Hematopoietic multipotent progenitor cell treated with erythropoietin and hydrocortisone succinate and interleukin-3 and kit ligand, for 17 days (in vitro differentiated cells): ENCODE results near the gene SLX4IP.

Source experiments
- DNase-seq: peaks from one replicate; pipeline ENCODE4 v3.0.0-alpha.2; 2015; ENCODE audit warnings: low spot score

SLX4IP gene

DNA sequence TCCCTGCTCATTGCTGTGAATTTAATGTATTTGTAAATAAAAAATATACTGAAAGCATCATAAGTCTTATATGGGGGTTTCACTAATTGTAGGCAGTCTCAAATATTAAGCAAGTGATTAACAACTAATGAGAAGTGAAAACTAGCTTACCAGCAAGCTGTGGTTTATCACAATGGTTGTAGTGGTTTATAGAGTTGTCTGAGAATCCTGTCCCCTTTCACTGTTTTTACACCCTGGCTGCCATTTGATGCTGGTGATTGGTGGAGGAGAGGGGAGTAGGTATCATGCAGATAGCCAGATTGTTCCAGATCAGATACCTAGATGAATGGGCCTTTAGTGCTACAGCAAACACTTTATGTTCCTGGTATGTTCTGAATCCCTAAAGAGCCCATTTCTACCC, 7.1 kb upstream of the SLX4IP start:
- DNase-seq = no peak

DNA sequence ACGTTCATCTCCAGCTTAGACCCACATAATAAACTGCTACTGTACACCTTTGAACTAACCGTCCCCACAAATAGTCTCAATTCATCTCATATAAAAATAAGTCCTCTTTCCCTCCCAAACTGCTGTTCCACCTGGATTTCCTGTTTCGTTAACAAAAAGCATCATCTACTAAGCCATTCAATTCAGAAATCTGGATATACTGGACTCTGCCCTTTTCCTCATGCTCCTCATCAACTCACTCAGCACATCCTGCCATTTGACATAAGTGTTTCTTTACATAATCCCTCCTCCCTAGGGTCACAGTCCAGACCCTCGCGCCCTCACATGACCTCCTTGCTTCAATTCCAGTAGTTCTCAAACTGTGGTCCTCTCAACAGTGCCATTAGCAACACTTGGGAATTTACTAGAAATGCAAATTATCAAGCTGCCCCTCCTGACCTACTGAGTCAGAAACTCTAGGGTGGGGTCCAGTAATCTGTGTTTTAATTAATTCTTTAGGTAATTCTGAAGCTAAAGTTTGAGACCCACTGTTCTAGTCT, 5.6 kb upstream of the SLX4IP start:
- DNase-seq = no peak

- no peak for DNase-seq
Measured at GRCh38 chr20:10430000-10430466, 5.1 kb upstream of the SLX4IP start.

DNA sequence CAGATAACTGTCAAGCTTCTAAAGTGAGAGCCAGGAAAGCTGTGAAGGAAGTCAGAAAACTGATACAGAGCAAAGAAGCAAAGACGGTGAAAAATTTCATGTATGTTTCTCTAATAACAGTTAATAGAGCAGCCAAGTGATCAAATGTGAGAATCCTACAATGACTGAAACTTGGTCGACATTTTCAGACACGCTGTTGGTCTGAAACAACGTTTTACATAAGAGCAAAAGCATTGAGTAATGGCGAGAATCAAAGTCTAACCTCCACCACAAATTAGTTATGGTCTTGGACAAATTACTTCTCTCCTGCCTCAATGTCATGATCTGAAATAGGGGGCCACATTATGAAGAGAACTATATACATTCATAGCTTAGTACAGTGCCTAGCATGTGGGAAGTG, 4.4 kb upstream of the SLX4IP start:
- DNase-seq = no peak

- no peak for DNase-seq
Measured at GRCh38 chr20:10432079-10432478, 3.0 kb upstream of the SLX4IP start.

- no peak for DNase-seq
Measured at GRCh38 chr20:10433014-10433622, 2.0 kb upstream of the SLX4IP start.

DNA sequence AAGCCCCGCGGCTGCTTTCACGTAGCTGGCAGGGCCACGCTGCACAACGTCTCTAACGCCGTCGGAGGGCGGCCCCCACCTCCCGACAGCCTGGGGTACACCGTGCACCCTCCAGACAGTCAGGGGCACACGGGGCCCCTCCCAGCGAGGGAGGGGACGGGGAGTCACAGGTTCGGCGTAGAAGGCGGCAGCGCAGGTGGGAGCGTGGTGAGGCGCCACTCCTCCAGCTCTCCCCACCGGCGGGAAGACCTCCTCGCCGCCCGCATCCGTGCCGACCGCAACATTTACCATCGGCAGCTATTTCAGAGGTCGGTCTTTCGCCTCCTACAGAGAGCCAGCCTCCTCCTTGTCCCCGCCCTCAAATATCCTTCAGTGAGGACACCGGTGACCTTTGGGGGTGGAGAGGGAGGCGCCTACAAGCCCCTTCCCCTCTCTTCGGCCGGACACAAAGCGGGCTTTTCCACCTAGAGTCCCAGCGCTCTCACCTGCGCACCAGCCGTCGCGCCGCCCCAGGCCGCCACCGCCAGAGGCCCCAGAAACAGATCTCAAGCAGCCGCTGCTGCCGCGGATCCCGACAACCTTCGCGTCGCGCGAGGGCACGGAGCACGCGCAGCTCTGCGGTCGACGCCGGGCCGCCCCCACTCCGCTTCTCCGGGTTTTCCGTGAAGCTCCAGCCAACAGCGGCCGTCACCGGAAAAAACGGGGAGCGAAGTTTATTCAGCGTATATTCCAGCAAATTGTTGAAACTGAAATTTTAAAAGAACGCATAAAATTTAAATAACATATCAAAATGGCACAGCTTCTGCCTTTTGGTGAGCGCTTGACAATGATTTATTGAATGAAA, 1.3 kb upstream of the SLX4IP start, which contains the start of gene MKKS:
TSS of gene MKKS (minus strand) at position 600 of the 844 bp plus-strand sequence. CDS start 20,708 bp downstream, outside the sequence.
- peak; percentile 89 for DNase-seq

DNA sequence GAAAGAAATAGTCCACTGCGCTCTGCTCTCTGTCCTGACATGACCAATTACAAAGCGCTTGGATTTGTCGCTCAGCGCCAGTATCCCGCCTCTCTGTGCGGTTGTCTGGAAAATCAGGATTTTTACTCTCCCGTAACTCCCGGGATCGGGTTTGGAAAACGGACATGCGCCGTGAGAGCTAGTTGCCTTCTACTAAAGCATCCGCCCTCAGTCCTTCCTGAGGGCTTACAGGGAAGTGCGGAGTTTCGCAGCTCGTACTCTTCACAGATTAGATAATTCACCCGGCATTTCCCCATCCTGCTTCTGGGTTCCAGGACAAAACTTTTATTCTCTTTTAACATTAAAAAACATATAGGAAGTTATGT, 656 bp upstream of the SLX4IP start:
- peak; percentile 96 for DNase-seq

DNA sequence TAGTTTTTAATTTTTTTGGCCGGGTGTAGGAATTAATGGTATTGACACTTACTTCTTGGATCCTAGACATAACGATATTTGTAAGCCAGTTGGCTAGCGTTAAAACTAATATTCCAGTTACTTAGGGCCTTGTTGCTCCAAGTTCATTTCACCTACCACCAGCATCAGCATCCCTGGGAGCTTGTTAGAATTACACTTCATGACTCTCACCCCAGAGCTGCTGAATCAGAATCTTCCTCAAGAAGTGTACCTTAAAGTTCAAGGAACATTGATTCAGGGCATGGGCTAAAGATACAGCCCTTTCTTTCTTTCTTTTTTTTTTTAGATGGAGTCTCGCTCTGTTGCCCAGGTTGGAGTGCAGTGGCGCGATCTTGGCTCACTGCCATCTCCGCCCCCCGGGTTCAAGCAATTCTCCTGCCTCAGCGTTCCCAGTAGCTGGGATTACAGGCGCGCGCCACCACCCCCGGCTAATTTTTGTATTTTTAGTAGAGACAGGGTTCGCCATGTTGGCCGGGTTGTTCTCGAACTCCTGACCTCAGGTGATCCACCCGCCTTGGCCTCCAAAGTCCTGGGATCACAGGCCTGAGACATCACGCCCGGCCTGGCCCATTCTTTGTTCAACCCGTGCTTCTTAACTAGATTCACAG, 1.1 kb downstream of the SLX4IP start:
- DNase-seq = no peak

- DNase-seq = no peak
Measured at GRCh38 chr20:10438217-10438616, 3.1 kb downstream of the SLX4IP start.

DNA sequence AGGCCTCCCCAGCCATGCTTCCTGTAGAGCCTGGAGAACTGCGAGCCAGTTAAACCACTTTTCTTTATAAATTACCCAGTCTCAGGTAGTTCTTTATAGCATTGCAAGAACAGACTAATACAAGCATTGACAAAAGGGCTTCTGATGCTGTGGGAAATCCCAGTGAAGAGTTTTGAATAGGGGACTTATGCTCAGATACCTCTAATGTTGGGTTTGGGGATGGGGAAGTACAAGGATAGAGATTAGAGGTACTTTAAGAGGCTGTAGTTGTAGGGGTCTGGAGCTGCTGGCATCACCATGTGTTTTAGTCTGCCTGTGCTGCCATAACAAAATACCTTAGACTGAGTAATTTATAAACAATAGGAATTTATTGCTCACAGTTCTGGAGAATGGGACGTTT, 8.8 kb downstream of the SLX4IP start:
- DNase-seq = no peak

- DNase-seq = no peak
Measured at GRCh38 chr20:10445758-10446157, 10.7 kb downstream of the SLX4IP start.

GRCh38 chr20:10447028-10447427, 11.9 kb downstream of the SLX4IP start:
- DNase-seq = peak; percentile 49

- peak; percentile 35 for DNase-seq
Measured at GRCh38 chr20:10448270-10449156, 13.4 kb downstream of the SLX4IP start.

GRCh38 chr20:10449270-10449669, 14.2 kb downstream of the SLX4IP start:
- no peak for DNase-seq

DNA sequence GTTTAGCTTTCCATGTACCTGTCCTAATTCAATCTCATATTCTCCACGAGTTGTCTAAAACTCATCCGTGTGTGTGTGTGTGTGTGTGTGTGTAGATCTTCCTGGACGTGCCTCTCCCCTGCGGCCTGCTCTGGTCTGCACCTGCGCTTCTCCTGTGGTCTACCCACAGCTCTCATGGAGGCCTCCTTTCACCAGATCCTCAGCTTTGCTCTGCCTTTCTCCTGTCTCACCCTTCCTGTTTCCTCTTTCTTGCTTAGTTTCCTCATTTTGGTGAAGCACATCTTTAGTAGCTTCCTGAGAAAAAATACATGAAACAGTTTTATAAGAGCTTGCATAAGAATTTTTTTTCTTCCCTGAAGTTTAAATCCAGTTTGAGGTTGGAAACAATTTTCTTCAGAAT, 18.1 kb downstream of the SLX4IP start:
- DNase-seq = no peak

DNA sequence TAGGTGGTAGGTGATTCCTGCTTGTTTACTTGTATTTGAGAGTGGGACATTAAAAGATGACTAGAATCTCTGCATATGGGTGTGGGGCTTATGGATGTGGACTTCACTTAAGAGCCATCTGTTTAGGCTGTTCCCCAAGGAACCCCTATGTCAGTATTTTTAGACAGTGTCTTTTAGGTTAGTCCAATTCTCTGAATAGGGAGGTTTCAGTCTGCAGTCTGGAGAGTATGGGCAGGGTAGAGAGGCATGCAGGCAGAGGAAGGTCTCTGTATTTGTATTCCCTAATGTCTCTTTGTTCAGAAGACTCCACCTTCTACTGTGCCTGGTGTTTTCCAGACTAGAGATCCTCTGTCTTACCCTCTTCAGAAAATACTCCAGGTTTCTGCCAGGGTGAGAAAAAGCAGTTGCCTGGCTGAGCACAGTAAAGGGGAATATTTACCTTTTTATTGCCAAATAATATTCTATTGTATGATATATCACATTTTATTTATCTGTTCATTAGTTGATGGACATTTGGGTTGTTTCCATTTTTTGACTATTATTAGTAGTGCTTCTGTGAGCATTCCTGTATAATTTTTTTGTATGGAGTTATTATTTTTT, 19.1 kb downstream of the SLX4IP start:
- no peak for DNase-seq

DNA sequence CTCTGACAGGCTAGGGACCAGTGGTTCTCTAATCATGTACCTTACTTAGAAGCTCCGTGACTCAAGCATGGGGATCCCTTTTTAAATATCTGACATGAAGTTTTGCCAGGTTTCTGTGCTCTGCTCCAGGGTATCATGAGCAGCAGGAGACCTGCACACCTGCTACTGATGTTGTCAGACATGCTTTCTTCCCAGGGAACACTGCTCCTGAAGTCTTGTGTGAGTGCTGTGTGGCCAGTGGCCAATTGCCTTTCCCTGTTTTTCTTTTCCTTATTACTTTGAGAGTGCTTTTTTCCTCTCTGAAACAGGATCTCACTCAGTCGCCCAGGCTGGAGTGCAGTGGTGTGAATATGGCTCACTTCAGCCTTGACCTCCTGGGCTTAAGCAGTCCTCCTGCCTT, 26.4 kb downstream of the SLX4IP start:
- no peak for DNase-seq

- DNase-seq = no peak
Measured at GRCh38 chr20:10462516-10462915, 27.4 kb downstream of the SLX4IP start.

GRCh38 chr20:10463622-10464021, 28.5 kb downstream of the SLX4IP start:
- no peak for DNase-seq

- no peak for DNase-seq
Measured at GRCh38 chr20:10465135-10465534, 30.0 kb downstream of the SLX4IP start.
